ENCODE results near the gene SIGLEC7.
"Not testable (repeated sequence)": the region's sequence is repeated elsewhere in the genome, so short reads cannot be mapped to it uniquely, and the experiment has no call there.

Gene SIGLEC7

DNA sequence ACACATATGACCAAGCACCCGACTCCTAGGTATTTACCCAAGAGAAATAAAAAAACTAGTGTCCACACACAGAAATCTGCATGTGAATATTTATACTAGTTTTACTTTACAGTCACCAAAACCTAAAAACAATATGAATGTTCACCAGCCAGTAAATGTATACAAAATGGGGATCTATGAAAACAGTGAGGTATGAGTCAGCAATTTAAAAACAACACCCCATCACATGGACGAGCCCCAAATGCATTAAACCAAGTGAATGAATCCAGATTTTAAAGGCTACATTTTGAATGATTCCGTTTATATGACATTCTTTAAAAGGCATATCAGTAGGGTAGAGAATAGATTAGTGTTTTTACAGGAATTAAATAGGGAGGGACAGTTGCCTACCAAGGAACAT, 22.1 kb downstream of the SIGLEC7 start:
- in situ Hi-C loops (cut with HindIII; ENCODE audit: low sequenced_read_pairs), result no loop called here

GRCh38 chr19:51166846-51167490, 24.9 kb downstream of the SIGLEC7 start:
- in situ Hi-C loops (cut with HindIII; ENCODE audit: low sequenced_read_pairs), result no loop called here

GRCh38 chr19:51168564-51169282, 26.6 kb downstream of the SIGLEC7 start:
- in situ Hi-C loops (cut with HindIII; ENCODE audit: low sequenced_read_pairs), result no loop called here

- in situ Hi-C loops (cut with HindIII; ENCODE audit: low sequenced_read_pairs), result not testable (repeated sequence)
Observed at GRCh38 chr19:51169283-51169918, 27.3 kb downstream of the SIGLEC7 start.

DNA sequence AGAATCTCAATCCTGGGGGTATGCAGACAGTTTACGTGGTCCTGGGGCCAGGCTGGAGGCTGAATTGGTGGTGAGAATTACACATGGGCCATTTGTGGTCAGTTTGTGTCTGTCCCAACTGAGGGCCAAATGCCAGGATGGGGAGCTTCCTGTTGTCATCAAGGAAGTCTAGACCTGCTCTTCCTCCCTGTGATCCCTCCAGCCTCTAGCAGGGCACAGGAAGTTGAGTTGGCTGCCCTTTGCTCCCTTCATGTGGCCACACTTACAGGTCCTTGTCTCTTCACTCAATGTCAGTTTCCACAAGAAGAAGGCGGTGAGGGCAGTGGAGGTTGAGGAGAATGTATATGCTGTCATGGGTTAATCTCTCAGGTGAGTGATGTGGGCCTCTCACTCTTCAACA, 30.1 kb downstream of the SIGLEC7 start:
- in situ Hi-C loops (cut with HindIII; ENCODE audit: low sequenced_read_pairs), result no loop called here

- in situ Hi-C loops (cut with HindIII; ENCODE audit: low sequenced_read_pairs), result no loop called here
Observed at GRCh38 chr19:51173681-51174080, 31.6 kb downstream of the SIGLEC7 start.

GRCh38 chr19:51179256-51179655, 37.2 kb downstream of the SIGLEC7 start:
- in situ Hi-C loops (cut with HindIII; ENCODE audit: low sequenced_read_pairs), result no loop called here

GRCh38 chr19:51181377-51181912, 39.3 kb downstream of the SIGLEC7 start:
- in situ Hi-C loops (cut with HindIII; ENCODE audit: low sequenced_read_pairs), result no loop called here

DNA sequence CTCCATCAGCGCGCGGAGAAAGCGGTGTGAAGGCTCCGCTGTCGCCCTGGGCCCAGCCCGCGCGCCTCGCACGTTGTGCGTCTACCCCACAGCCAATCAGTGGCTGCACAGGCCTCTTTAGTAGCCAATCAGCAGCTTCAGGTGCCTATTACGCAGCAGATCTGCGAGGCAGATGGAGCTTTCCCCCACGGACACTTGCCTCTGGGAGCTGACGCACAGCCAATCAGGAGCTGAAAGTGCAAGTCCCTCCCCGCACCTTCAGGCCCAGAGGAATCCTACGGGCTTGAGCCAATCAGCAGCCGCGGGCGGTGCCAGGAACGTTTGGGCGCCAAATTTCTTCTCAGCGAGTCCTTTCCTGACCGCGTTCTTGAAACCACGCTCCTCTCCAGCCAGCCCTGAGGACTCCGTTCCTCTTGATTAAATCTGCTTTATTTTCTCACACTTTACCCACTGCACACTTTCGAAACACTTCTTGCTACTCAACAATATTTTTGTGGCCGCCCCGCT, 39.9 kb downstream of the SIGLEC7 start:
- in situ Hi-C loops (cut with HindIII; ENCODE audit: low sequenced_read_pairs), result no loop called here

GRCh38 chr19:51183629-51184028, 41.5 kb downstream of the SIGLEC7 start:
- in situ Hi-C loops (cut with HindIII; ENCODE audit: low sequenced_read_pairs), result no loop called here

- in situ Hi-C loops (cut with HindIII; ENCODE audit: low sequenced_read_pairs), result no loop called here
Observed at GRCh38 chr19:51185069-51185867, 43.2 kb downstream of the SIGLEC7 start.

- in situ Hi-C loops (cut with HindIII; ENCODE audit: low sequenced_read_pairs), result no loop called here
Observed at GRCh38 chr19:51185868-51186215, 43.7 kb downstream of the SIGLEC7 start.

GRCh38 chr19:51186323-51186722, 44.2 kb downstream of the SIGLEC7 start:
- in situ Hi-C loops (cut with HindIII; ENCODE audit: low sequenced_read_pairs), result no loop called here

GRCh38 chr19:51187395-51188226, 45.5 kb downstream of the SIGLEC7 start:
- in situ Hi-C loops (cut with HindIII; ENCODE audit: low sequenced_read_pairs), result no loop called here

GRCh38 chr19:51188227-51188559, 46.1 kb downstream of the SIGLEC7 start:
- in situ Hi-C loops (cut with HindIII; ENCODE audit: low sequenced_read_pairs), result no loop called here

DNA sequence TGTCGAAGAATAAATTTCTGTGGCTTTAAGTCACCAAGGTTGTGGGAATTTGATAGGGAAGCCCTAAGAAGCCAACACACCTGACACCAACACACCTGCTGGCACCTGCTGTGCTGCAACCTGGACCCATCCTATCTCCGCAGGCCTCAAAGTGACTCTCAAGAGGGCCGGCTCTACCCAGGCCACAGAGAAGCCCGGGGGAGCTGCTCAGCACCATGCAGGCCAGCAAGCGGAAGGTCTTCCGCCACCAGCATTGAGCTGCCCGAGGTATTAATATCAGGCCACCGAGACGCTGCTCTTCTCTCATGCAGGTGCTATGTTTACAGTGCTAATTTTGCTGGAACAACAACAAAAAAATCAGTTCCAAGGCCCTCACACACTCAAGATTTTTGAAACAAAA, 50.6 kb downstream of the SIGLEC7 start:
- in situ Hi-C loops (cut with HindIII; ENCODE audit: low sequenced_read_pairs), result no loop called here

DNA sequence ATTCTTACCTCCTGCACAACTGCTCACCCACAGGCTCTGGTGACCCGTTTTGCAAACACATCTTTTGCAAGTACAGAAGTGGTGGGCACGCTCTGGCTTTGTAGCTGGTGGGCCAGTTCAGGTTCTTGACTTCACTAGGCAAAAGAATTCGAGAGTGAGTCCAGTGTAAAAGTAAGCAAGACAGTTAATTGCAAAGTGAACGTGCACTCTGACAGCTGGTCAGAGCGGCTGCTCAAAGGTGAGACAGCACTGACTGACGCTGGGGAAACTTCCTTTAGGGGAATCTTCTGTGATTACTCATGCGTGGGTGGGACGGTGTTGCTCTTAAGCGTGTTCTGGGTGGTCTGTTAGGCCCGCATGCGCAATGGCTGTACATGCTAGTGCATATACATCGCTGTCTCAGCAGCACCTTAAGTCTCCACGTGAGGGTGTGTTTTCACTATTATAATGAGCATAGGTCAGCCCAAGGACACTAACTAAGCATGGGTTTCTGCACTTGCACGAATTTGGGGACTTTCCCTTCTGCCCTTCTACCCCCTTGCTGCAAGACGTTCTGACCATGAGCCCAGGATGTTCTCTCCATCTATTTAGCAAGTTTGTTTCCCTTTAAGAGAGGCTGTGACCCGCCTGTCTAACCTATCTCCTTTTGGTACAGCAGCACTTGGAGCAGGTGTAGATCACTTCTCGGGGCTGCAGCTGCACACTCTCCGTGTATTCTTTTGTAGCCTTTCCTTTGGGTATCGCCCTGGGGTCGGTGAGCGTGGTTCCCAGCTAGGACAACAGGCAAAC, 52.6 kb downstream of the SIGLEC7 start:
- in situ Hi-C loops (cut with HindIII; ENCODE audit: low sequenced_read_pairs), result no loop called here

DNA sequence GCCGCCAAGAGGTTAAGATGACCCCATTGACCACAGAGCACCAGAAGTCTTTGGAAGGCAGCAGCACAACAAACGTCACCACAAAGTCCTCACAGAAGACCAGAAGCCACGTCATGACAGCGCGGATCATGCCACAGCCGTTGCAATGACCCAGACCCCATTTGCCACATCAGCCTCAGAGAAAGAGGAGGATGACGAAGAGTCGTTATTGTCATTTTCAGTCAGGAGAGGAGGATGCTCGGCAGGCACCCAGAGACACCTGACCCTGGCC, 53.1 kb downstream of the SIGLEC7 start:
- in situ Hi-C loops (cut with HindIII; ENCODE audit: low sequenced_read_pairs), result no loop called here

DNA sequence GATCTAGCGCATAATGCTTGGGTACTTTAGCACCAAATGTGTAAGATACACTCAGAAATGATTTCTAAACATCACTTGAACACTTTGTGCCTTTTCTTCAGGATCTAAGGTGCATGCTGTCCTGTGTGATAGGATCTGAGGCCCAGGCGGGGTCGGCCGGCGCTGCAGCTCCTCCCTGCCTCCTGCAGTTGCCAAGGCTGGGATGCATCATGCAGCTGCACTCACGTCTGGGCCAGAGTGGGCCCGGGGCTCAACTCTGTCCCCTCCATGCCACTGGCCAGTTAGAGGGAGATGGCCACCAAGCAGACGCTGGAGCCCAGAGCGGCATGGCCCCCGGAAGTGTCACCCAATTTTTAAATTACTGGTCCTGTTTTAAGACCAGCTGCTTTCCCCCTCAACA, 53.5 kb downstream of the SIGLEC7 start:
- in situ Hi-C loops (cut with HindIII; ENCODE audit: low sequenced_read_pairs), result no loop called here

DNA sequence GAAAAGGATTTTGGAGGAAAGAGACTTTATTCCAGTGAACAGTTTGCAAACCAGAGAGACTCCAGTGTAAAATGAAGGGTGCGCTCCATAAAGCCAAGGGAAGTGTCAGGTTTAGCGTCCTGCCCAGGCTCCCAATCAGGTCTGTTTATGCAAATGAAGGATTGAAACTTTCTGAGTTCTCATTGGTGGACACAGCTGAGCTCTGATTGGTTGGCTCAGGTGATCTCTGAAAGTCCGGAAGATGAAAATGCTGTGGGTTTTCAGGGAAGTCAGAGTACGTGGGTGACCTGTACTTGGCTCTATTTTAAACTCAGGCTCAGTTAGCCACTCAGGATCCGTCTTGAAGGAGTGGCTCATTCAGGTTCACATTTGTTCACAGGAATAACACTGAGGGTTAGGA, 54.1 kb downstream of the SIGLEC7 start:
- in situ Hi-C loops (cut with HindIII; ENCODE audit: low sequenced_read_pairs), result no loop called here
